GM23338 (cell line): ENCODE results near the gene SVIL.

Source experiments
- CTCF ChIP-seq, 2 experiments: fragments of 200-600 bp in 1 of 2; sonication (generic) in 1 of 2; conservative IDR thresholded peaks; 2 replicates each; pipeline versions ENCODE4 v1.5.1 to v1.6.1; 2016 to 2017; ENCODE audit warnings: antibody characterized with exemption in 2 of 2, low read depth in 2 of 2, mild to moderate bottlenecking in 2 of 2, moderate library complexity in 1 of 2
- EZH2 ChIP-seq: fragments of 200-600 bp; sonication (generic); IDR thresholded peaks from one replicate; pipeline ENCODE4 v1.8.0; 2017; ENCODE audit warnings: antibody characterized with exemption, mild to moderate bottlenecking, low read depth; ENCODE audit not compliant: unreplicated experiment
- EZH2phosphoT487 ChIP-seq: fragments of 200-600 bp; sonication (generic); IDR thresholded peaks from one replicate; pipeline ENCODE4 v1.8.1; 2018; ENCODE audit warnings: antibody characterized with exemption; ENCODE audit not compliant: unreplicated experiment
- REST ChIP-seq: IDR thresholded peaks from one replicate; pipeline ENCODE4 v1.6.1; 2018; ENCODE audit warnings: antibody characterized with exemption; ENCODE audit not compliant: unreplicated experiment
- ZNF114 ChIP-seq: fragments of 250-450 bp; sonication (Bioruptor Pico); IDR thresholded peaks from 2 replicates; pipeline ENCODE4 v1.5.0; 2020; ENCODE audit warnings: mild to moderate bottlenecking, moderate library complexity
- ZNF331 ChIP-seq: fragments of 250-450 bp; sonication (Bioruptor Pico); IDR thresholded peaks from 2 replicates; pipeline ENCODE4 v1.5.0; 2020; ENCODE audit warnings: low read depth, mild to moderate bottlenecking, moderate library complexity

GRCh38 chr10:29482591-29483431 lies 152.0 kb downstream of the SVIL start:
- peak; percentile 45 to 48 for TF ChIP-seq CTCF (conservative IDR thresholded peaks at IDR 0.05; ENCODE audit: low read depth in 2 of 2)
- no peak for TF ChIP-seq EZH2
- TF ChIP-seq EZH2phosphoT487, result no peak
- TF ChIP-seq REST, result no peak
- TF ChIP-seq ZNF114 (CRISPR knock-in tag), result no peak
- no peak for TF ChIP-seq ZNF331 (CRISPR knock-in tag)
